HTERT RPE-1 (cell line): ENCODE measurements around the gene CORO7.
"Not testable (repeated sequence)": the region's sequence is repeated elsewhere in the genome, so short reads cannot be mapped to it uniquely, and the experiment has no call there.

Source experiments
- in situ Hi-C: fragments of 300-500 bp; cut with MboI; formaldehyde crosslinking; loops from 4 replicates; pipeline ENCODE4 v1.14.3; 2020; ENCODE audit warnings: low sequenced_read_pairs

Gene CORO7

GRCh38 chr16:4403133-4403949 lies 13.1 kb downstream of the CORO7 start:
- in situ Hi-C loops: no loop called here

- in situ Hi-C loops: no loop called here
These were observed 13.8 kb downstream of the CORO7 start for GRCh38 chr16:4402439-4403132.

GRCh38 chr16:4401510-4401909 lies 14.9 kb downstream of the CORO7 start:
- in situ Hi-C loops: no loop called here

- in situ Hi-C loops: no loop called here
These were observed 15.3 kb downstream of the CORO7 start for GRCh38 chr16:4401094-4401501.

- in situ Hi-C loops: no loop called here
These were observed 17.2 kb downstream of the CORO7 start for GRCh38 chr16:4399001-4399730.

- in situ Hi-C loops: no loop called here
These were observed 21.2 kb downstream of the CORO7 start for GRCh38 chr16:4395055-4395726.

- in situ Hi-C loops: not testable (repeated sequence)
These were observed 22.5 kb downstream of the CORO7 start for GRCh38 chr16:4393850-4394249.

- in situ Hi-C loops: no loop called here
These were observed 23.2 kb downstream of the CORO7 start for GRCh38 chr16:4393240-4393600.

GRCh38 chr16:4392382-4393239 lies 23.8 kb downstream of the CORO7 start:
- in situ Hi-C loops: no loop called here

- in situ Hi-C loops: no loop called here
These were observed 24.6 kb downstream of the CORO7 start for GRCh38 chr16:4391631-4392381.

- in situ Hi-C loops: no loop called here
These were observed 25.8 kb downstream of the CORO7 start for GRCh38 chr16:4390266-4391260.

GRCh38 chr16:4389051-4389955 lies 27.1 kb downstream of the CORO7 start:
- in situ Hi-C loops: no loop called here

GRCh38 chr16:4388271-4389021 lies 27.9 kb downstream of the CORO7 start:
- in situ Hi-C loops: no loop called here

GRCh38 chr16:4387781-4388180 lies 28.6 kb downstream of the CORO7 start:
- in situ Hi-C loops: no loop called here

GRCh38 chr16:4386951-4387565 lies 29.3 kb downstream of the CORO7 start:
- in situ Hi-C loops: no loop called here

GRCh38 chr16:4386451-4386805 lies 30.0 kb downstream of the CORO7 start:
- in situ Hi-C loops: no loop called here
